Peyer's patch (tissue), 4 donors: ENCODE measurements around the gene ZSCAN2. TPM values are rescaled to one million over a fixed set of nuclear protein-coding genes. Genes with fewer than 3 reads are reported as not detected.
A peak's percentile ranks its signal among the peaks of the same experiment; 100 is the strongest.

Experiments used
- DNase-seq, 3 donors: peaks; one replicate each; pipeline ENCODE4 v3.0.0-alpha.2; 2017 to 2019
- H3K27ac ChIP-seq, 4 donors: fragments of 200-600 bp; sonication (generic); one replicate each; pipeline ENCODE4 v1.5.1; 2016 to 2019
- H3K27me3 ChIP-seq, 2 donors: fragments of 200-600 bp; sonication (generic); one replicate each; pipeline ENCODE4 v1.5.1; 2019
- H3K36me3 ChIP-seq, 3 donors: fragments of 200-600 bp; sonication (generic); one replicate each; pipeline ENCODE4 v1.5.1; 2016 to 2019
- H3K4me1 ChIP-seq, 4 donors: fragments of 200-600 bp; sonication (generic); one replicate each; pipeline ENCODE4 v1.5.1; 2016 to 2019
- H3K4me3 ChIP-seq, 4 donors: fragments of 200-600 bp; sonication (generic); 1 replicate in 3 of 4; 2 replicates in 1 of 4; pipeline ENCODE4 v1.5.1; 2016 to 2019; ENCODE audit warnings: mild to moderate bottlenecking in 1 of 4
- H3K9me3 ChIP-seq, 4 donors: fragments of 200-600 bp; sonication (generic); one replicate each; pipeline ENCODE4 v1.5.1; 2016 to 2019; ENCODE audit warnings: mild to moderate bottlenecking in 1 of 4
- CTCF ChIP-seq, 6 experiments: fragments of 450-650 bp in 4 of 6; fragments of 200-600 bp in 2 of 6; sonication (generic) in 1 of 6; IDR thresholded peaks; one replicate each; pipeline ENCODE4 v1.5.1; 2017 to 2019; ENCODE audit warnings: antibody characterized with exemption in 6 of 6, mild to moderate bottlenecking in 3 of 6, moderate library complexity in 1 of 6
- POLR2A ChIP-seq, 2 donors: fragments of 450-650 bp; IDR thresholded peaks; one replicate each; pipeline ENCODE4 v1.5.1; 2017; ENCODE audit warnings: antibody characterized with exemption in 2 of 2, mild to moderate bottlenecking in 2 of 2, moderate library complexity in 2 of 2
- total RNA-seq, 4 donors: library from RNA; depleted of rRNA; stranded (reverse); fragments of >200 nt; gene quantifications; one replicate each; pipeline ENCODE4 v1.1.0, GENCODE V29; 2016

Gene ZSCAN2
- total RNA-seq, 4 donors from 2014 or later: 4.4 to 22.3 (median 10.2) TPM

- DNase-seq: no peak
- Histone ChIP-seq H3K27ac (no peak overlapping the region), H3K36me3 (peaks cover 0 to 92% (median 0%) of the 10 kb centered on the region in 3 donors), H3K4me1 (peaks cover 0 to 5% (median 0%) of the 10 kb centered on the region in 4 donors), H3K27me3 (no peaks in the 10 kb centered on the region), H3K9me3 (no peaks in the 10 kb centered on the region), H3K4me3 (no peak overlapping the region)
- TF ChIP-seq CTCF (IDR thresholded peaks at IDR 0.05) (no peak), POLR2A (IDR thresholded peaks at IDR 0.05) (no peak)
These were observed 46.9 kb downstream of the ZSCAN2 start for GRCh38 chr15:84647726-84648125.

GRCh38 chr15:84648539-84648938 is 47.7 kb downstream of the ZSCAN2 start:
- TF ChIP-seq POLR2A (IDR thresholded peaks at IDR 0.05) (no peak), CTCF (IDR thresholded peaks at IDR 0.05) (no peak)
- Histone ChIP-seq H3K9me3 (no peaks in the 10 kb centered on the region), H3K27me3 (no peaks in the 10 kb centered on the region), H3K4me1 (peaks cover 0 to 14% (median 4%) of the 10 kb centered on the region in 4 donors), H3K36me3 (peaks cover 0 to 84% (median 0%) of the 10 kb centered on the region in 3 donors), H3K4me3 (no peak overlapping the region), H3K27ac (no peak overlapping the region)
- DNase-seq: no peak

GRCh38 chr15:84649706-84650105 is 48.9 kb downstream of the ZSCAN2 start:
- peaks cover 0 to 14% (median 6%) of the 10 kb centered on the region in 4 donors for H3K4me1 ChIP-seq
- no peak for TF ChIP-seq POLR2A (IDR thresholded peaks at IDR 0.05)
- no peak for TF ChIP-seq CTCF (IDR thresholded peaks at IDR 0.05)
- no peak for DNase-seq
- no peak overlapping the region for H3K27ac ChIP-seq
- no peaks in the 10 kb centered on the region for H3K9me3 ChIP-seq
- no peaks in the 10 kb centered on the region for H3K27me3 ChIP-seq
- peaks cover 0 to 76% (median 0%) of the 10 kb centered on the region in 3 donors for H3K36me3 ChIP-seq
- H3K4me3 ChIP-seq: no peak overlapping the region

GRCh38 chr15:84653584-84653909 is 52.7 kb downstream of the ZSCAN2 start:
- H3K27me3 ChIP-seq: no peaks in the 10 kb centered on the region
- TF ChIP-seq CTCF (IDR thresholded peaks at IDR 0.05): no peak
- no peak for TF ChIP-seq POLR2A (IDR thresholded peaks at IDR 0.05)
- no peaks in the 10 kb centered on the region for H3K9me3 ChIP-seq
- H3K36me3 ChIP-seq: peaks cover 0 to 38% (median 0%) of the 10 kb centered on the region in 3 donors
- DNase-seq: no peak
- H3K27ac ChIP-seq: peak overlapping the region; percentile 63 to 84 (median 82)
- H3K4me3 ChIP-seq: peak overlapping the region; percentile 55 to 88 (median 78)
- H3K4me1 ChIP-seq: peaks cover 0 to 30% (median 6%) of the 10 kb centered on the region in 4 donors

GRCh38 chr15:84653910-84654688 is 53.3 kb downstream of the ZSCAN2 start, which contains the start of gene WDR73:
Gene WDR73 (minus strand): TSS chr15:84654283. CDS start chr15:84654274, 9 bp downstream.
- Histone ChIP-seq H3K36me3 (peaks cover 0 to 32% (median 0%) of the 10 kb centered on the region in 3 donors), H3K4me1 (peaks cover 0 to 30% (median 8%) of the 10 kb centered on the region in 4 donors)
- peak in 1 of 2 donors; percentile 26 for TF ChIP-seq POLR2A (IDR thresholded peaks at IDR 0.05)
- TF ChIP-seq CTCF (IDR thresholded peaks at IDR 0.05): no peak

More at GRCh38 chr15:84653910-84654688, 53.3 kb downstream of the ZSCAN2 start, which contains the start of gene WDR73:
- Histone ChIP-seq H3K27ac (peak within 1 kb of the TSS; percentile 63 to 84 (median 82)), H3K27me3 (no peaks in the 10 kb centered on the region), H3K9me3 (no peaks in the 10 kb centered on the region), H3K4me3 (peak within 1 kb of the TSS; percentile 55 to 88 (median 78))
- DNase-seq: peak; percentile 95 to 99 (median 97)
